Endothelial cell (in vitro differentiated cells): ENCODE measurements around the gene MAPK8IP2. TPM values are rescaled to one million over a fixed set of nuclear protein-coding genes. Genes with fewer than 3 reads are reported as not detected.

Source experiments
- DNase-seq: peaks from one replicate; pipeline ENCODE4 v3.0.0; 2021; ENCODE audit warnings: low spot score
- H3K27ac Mint-ChIP-seq: one replicate; pipeline ENCODE4 v1.8.0; 2021; ENCODE audit warnings: mixed read lengths, inconsistent platforms; ENCODE audit not compliant: unreplicated experiment
- H3K27me3 Mint-ChIP-seq: one replicate; pipeline ENCODE4 v1.8.0; 2021; ENCODE audit warnings: mild to moderate bottlenecking, moderate library complexity, mixed read lengths, inconsistent platforms; ENCODE audit not compliant: unreplicated experiment
- H3K36me3 Mint-ChIP-seq: one replicate; pipeline ENCODE4 v1.8.0; 2021; ENCODE audit warnings: mild to moderate bottlenecking, low read depth, mixed read lengths, inconsistent platforms; ENCODE audit not compliant: unreplicated experiment
- H3K4me1 Mint-ChIP-seq: one replicate; pipeline ENCODE4 v1.8.0; 2021; ENCODE audit warnings: mild to moderate bottlenecking, mixed read lengths, inconsistent platforms; ENCODE audit not compliant: unreplicated experiment
- H3K4me3 Mint-ChIP-seq: one replicate; pipeline ENCODE4 v1.8.0; 2021; ENCODE audit warnings: mild to moderate bottlenecking, mixed read lengths, inconsistent platforms; ENCODE audit not compliant: unreplicated experiment
- H3K9me3 Mint-ChIP-seq: one replicate; pipeline ENCODE4 v1.8.0; 2021; ENCODE audit warnings: mixed read lengths, inconsistent platforms; ENCODE audit not compliant: unreplicated experiment
- total RNA-seq: library from RNA; stranded (reverse); fragmentation: NEBNext Ultra II Directional; extraction: Animal tissue kit (Norgen Biotek cat#: 25700); gene quantifications from one replicate; pipeline ENCODE4 v1.2.1, GENCODE V29; 2021; ENCODE audit not compliant: unreplicated experiment
- TF ChIP-seq, protein P1 (sequence below): fragments of 200-600 bp; sonication (generic); IDR thresholded peaks from one replicate; pipeline ENCODE4 v1.5.0; 2021; ENCODE audit warnings: antibody characterized with exemption; ENCODE audit not compliant: unreplicated experiment

MAPK8IP2 gene
- total RNA-seq, 1 donor from 2014 or later: 0.69 TPM

DNA sequence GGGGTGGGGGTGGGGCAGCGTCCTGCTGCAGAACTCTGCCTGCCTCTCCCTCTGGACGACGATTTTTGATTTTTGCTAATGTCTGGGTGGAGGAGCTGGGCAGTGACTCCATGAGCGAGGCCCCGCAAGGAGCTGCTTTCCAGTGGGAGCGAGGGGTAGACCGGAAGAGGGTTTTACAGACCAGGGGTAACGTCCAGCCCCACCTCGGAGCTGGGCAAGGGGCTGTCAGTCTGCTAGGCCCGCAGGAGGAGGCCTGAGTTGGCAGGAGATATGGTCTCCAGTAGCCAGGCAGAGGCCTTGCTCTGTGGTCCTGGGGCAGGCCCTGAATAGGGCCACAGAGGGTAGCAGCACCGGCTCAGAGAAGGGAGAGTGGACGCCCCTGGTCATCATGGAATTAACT is 9.0 kb downstream of the MAPK8IP2 start:
- peaks cover 14% of the 10 kb centered on the region for H3K27me3 Mint-ChIP-seq

DNA sequence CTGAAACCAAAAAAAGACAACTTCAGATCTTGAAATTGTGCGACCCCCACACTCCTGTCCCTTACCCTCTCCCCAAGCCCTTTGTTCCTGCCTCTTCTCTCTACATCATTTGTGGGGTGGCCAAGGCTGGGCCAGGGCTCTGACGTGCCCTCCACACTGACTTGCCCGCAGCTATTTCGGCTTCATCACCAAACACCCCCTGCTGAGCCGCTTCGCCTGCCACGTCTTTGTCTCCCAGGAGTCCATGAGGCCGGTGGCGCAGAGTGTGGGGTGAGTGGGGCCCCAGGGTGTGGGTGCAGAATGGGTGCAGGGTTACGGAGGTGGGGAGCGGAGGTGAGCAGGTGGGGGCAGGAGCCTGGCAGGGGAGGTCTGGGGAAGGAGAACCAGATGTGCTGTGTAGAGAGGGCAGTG is 9.5 kb downstream of the MAPK8IP2 start:
- H3K4me1 Mint-ChIP-seq: no peaks in the 10 kb centered on the region
- H3K9me3 Mint-ChIP-seq: no peaks in the 10 kb centered on the region
- H3K27ac Mint-ChIP-seq: no peak overlapping the region
- no peak overlapping the region for H3K4me3 Mint-ChIP-seq
- no peaks in the 10 kb centered on the region for H3K36me3 Mint-ChIP-seq
- H3K27me3 Mint-ChIP-seq: peaks cover 14% of the 10 kb centered on the region
- TF ChIP-seq, protein P1, sequence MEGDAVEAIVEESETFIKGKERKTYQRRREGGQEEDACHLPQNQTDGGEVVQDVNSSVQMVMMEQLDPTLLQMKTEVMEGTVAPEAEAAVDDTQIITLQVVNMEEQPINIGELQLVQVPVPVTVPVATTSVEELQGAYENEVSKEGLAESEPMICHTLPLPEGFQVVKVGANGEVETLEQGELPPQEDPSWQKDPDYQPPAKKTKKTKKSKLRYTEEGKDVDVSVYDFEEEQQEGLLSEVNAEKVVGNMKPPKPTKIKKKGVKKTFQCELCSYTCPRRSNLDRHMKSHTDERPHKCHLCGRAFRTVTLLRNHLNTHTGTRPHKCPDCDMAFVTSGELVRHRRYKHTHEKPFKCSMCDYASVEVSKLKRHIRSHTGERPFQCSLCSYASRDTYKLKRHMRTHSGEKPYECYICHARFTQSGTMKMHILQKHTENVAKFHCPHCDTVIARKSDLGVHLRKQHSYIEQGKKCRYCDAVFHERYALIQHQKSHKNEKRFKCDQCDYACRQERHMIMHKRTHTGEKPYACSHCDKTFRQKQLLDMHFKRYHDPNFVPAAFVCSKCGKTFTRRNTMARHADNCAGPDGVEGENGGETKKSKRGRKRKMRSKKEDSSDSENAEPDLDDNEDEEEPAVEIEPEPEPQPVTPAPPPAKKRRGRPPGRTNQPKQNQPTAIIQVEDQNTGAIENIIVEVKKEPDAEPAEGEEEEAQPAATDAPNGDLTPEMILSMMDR: no peak
- no peak for DNase-seq

More for the DNA sequence above, 9.0 kb downstream of the MAPK8IP2 start:
- no peaks in the 10 kb centered on the region for H3K4me1 Mint-ChIP-seq
- TF ChIP-seq, protein P1: no peak
- H3K9me3 Mint-ChIP-seq: no peaks in the 10 kb centered on the region
- no peak for DNase-seq
- no peak overlapping the region for H3K27ac Mint-ChIP-seq
- no peak overlapping the region for H3K4me3 Mint-ChIP-seq
- H3K36me3 Mint-ChIP-seq: no peaks in the 10 kb centered on the region

DNA sequence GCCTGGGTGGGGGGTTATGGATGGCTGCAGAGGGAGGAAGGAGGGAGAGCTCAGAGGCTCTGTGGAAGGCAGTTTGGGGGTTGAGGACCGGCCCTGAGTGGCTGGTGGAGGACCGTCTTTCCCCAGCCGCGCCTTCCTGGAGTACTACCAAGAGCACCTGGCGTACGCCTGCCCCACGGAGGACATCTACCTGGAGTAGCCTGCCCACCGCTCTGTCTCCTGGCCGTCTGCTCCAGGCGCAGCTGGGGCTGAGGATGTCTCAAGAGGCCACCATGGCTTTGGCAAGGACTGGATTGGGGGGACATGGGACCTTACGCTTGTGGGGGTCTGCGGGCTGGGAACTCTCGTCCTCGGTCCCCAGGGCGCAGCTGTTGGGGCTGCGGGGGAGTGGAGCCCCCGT is 10.0 kb downstream of the MAPK8IP2 start:
- Mint-ChIP-seq H3K4me3 (no peak overlapping the region), H3K27me3 (peaks cover 15% of the 10 kb centered on the region), H3K4me1 (no peaks in the 10 kb centered on the region), H3K9me3 (no peaks in the 10 kb centered on the region), H3K27ac (no peak overlapping the region), H3K36me3 (no peaks in the 10 kb centered on the region)
- TF ChIP-seq, protein P1: no peak
- DNase-seq: no peak

DNA sequence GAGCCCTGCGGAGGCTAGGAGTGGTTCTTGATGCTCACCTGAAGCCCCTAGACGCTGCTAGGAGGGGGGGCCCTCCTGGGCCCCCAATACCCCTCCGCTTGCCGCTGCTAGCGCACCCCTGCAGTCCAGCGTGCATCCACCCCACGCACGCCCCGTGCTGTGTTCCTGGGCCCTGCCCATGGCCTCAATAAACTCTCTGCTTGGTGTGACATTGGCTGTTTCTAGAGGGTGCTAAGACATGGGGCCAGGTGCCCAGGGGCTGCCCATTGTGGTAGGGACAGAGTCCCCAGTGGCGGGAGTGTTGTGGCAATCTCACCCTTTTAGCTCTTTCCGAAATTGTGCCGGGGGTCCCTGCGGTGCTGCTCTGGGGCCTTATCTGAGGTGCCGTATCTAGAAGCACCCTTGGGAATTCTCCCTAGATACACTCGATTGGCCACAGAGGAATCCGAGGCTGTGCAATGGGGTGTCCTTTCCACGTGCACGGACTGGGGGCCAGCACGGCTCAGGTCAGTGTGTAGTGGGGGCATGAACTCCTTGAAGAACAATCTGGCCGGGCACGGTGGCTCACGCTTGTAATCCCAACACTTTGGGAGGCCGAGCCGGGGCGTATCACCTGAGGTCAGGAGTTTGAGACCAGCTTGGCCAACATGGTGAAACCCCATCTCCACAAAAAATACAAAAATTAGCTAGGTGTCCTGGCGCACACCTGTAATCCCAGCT is 10.9 kb downstream of the MAPK8IP2 start:
- TF ChIP-seq, protein P1: no peak
- H3K27ac Mint-ChIP-seq: peak overlapping the region; percentile 30

DNA sequence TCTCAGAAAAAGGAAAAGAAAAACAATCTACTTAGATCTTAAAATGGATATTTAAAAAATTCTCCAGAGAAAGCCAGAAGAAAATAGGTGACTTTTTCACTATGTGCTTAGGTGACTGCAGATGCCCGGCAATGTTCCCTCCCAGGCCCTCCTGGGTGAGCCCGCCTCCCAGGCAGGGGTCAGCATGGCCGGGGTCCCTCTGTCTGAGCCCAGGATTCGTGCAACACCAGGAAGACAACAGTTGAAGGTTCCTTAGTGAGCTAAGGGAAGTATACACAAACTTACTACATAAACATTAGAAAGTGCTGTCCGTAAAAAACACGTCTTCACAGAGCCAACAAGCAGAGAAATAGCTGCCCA is 11.6 kb downstream of the MAPK8IP2 start:
- peaks cover 14% of the 10 kb centered on the region for H3K27me3 Mint-ChIP-seq
- no peak for DNase-seq
- TF ChIP-seq, protein P1: no peak

More for the DNA sequence above, 10.9 kb downstream of the MAPK8IP2 start:
- Mint-ChIP-seq H3K36me3 (no peaks in the 10 kb centered on the region), H3K27me3 (peaks cover 15% of the 10 kb centered on the region), H3K4me3 (no peak overlapping the region), H3K9me3 (no peaks in the 10 kb centered on the region), H3K4me1 (no peaks in the 10 kb centered on the region)
- no peak for DNase-seq

More for the DNA sequence above, 11.6 kb downstream of the MAPK8IP2 start:
- Mint-ChIP-seq H3K9me3 (no peaks in the 10 kb centered on the region), H3K4me3 (no peak overlapping the region), H3K27ac (no peak overlapping the region), H3K4me1 (no peaks in the 10 kb centered on the region), H3K36me3 (no peaks in the 10 kb centered on the region)
